NCI-H2107 treated with DMSO at 0.1 percent for 48 hours (cell line): ENCODE results near the gene C4orf46.
A peak's percentile ranks its signal among the peaks of the same experiment; 100 is the strongest.

Experiments
- DNase-seq: peaks from one replicate; lab custom pipeline; 2025; ENCODE audit not compliant: unreplicated experiment; lab: John Stamatoyannopoulos, UW

Gene C4orf46

GRCh38 chr4:158656439-158656838 is 15.2 kb downstream of the C4orf46 start:
- DNase-seq, result no peak

- DNase-seq, result no peak
Measured at GRCh38 chr4:158652920-158653319, 18.8 kb downstream of the C4orf46 start.

DNA sequence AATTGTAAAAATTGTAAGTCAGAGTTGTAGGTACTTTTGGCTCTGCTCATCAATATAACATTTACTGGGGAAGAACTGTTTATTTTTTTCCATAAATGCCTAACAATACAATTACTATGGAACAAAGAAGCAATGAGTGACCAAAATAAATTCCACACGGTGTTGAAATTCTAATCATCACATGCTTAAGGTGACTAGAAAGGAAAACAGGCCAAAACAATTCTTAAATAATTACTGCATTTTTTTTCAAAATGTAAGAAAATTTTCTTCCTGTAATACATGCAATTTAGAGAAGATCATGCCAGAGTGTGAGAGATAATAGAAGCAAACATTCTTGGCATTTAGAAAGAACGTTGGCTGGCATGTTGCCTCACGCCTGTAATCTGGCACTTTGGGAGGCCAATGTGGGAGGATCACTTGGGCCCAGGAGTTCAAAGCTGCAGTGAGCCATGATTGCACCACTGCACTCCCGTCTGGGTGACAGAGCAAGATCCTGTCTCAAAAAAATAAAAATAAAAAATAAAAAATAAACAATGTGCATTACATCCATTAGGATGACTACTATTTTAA is 22.5 kb downstream of the C4orf46 start:
- DNase-seq, result no peak

GRCh38 chr4:158644760-158645159 is 26.9 kb downstream of the C4orf46 start:
- DNase-seq, result no peak

- no peak for DNase-seq
Measured at GRCh38 chr4:158644356-158644755, 27.3 kb downstream of the C4orf46 start.

- no peak for DNase-seq
Measured at GRCh38 chr4:158636619-158637018, 35.1 kb downstream of the C4orf46 start.

- no peak for DNase-seq
Measured at GRCh38 chr4:158630893-158631292, 40.8 kb downstream of the C4orf46 start.

GRCh38 chr4:158625544-158625943 is 46.1 kb downstream of the C4orf46 start:
- no peak for DNase-seq

- DNase-seq, result peak; percentile 58
Measured at GRCh38 chr4:158624889-158625478, 46.7 kb downstream of the C4orf46 start.

DNA sequence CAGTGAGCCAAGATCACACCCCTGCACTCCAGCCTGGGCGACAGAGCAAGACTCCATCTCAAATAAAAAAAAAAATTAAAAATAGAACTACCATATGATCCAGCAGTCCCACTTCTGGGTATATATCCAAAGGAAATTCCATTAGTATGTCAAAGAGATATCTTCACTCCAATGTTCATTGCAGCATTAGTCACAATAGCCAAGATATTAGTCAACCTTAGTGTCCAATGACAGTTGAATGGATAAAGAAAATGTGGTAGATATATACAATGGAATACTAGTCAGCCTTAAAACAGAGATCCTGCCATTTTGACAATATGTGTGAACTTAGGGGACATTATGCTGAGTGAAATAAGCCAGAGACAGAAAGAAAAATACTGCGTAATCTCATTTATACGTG is 49.4 kb downstream of the C4orf46 start:
- no peak for DNase-seq

DNA sequence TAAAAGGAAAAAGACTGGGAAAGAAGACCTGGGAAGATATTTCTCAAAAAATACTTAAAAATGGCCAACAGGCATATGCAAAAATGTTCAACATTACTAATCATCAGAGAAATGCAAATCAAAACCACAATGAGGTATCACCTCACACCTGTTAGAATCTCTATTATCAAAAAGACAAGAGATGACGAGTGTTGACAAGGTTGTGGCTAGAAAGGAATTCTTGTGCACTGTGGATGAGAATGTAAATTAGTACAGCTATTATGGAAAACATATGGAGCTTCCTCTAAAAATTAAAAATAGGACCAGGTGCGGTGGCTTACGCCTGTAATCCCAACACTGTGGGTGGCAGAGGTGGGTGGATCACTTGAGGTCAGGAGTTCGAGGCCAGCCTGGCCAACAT is 50.0 kb downstream of the C4orf46 start:
- DNase-seq, result no peak

GRCh38 chr4:158617956-158618355 is 53.7 kb downstream of the C4orf46 start:
- no peak for DNase-seq
